GM10266 (cell line): Measurements from ENCODE around the gene PPP1R16B.

Experiments used
- DNase-seq: peaks from one replicate; pipeline ENCODE4 v3.0.0; 2012; ENCODE audit errors: extremely low spot score
- TF ChIP-seq, protein P1 (sequence below): IDR thresholded peaks from 2 replicates; pipeline ENCODE4 v1.5.1; 2012; ENCODE audit warnings: mild to moderate bottlenecking, low read depth; ENCODE audit not compliant: control insufficient read depth, insufficient read depth; ENCODE audit errors: missing control alignments

Gene PPP1R16B

DNA sequence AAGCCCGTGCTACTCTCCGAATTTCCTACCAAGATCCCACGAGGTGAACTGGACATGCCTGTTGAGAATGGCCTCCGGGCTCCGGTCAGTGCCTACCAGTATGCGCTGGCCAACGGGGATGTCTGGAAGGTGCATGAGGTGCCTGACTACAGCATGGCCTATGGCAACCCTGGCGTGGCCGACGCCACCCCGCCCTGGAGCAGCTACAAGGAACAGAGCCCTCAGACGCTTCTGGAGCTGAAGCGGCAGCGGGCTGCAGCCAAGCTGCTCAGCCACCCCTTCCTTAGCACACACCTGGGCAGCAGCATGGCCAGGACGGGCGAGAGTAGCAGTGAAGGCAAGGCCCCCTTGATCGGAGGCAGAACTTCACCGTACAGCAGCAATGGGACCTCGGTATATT, 112.7 kb downstream of the PPP1R16B start:
- DNase-seq = no peak
- TF ChIP-seq, protein P1, sequence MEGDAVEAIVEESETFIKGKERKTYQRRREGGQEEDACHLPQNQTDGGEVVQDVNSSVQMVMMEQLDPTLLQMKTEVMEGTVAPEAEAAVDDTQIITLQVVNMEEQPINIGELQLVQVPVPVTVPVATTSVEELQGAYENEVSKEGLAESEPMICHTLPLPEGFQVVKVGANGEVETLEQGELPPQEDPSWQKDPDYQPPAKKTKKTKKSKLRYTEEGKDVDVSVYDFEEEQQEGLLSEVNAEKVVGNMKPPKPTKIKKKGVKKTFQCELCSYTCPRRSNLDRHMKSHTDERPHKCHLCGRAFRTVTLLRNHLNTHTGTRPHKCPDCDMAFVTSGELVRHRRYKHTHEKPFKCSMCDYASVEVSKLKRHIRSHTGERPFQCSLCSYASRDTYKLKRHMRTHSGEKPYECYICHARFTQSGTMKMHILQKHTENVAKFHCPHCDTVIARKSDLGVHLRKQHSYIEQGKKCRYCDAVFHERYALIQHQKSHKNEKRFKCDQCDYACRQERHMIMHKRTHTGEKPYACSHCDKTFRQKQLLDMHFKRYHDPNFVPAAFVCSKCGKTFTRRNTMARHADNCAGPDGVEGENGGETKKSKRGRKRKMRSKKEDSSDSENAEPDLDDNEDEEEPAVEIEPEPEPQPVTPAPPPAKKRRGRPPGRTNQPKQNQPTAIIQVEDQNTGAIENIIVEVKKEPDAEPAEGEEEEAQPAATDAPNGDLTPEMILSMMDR = no peak

DNA sequence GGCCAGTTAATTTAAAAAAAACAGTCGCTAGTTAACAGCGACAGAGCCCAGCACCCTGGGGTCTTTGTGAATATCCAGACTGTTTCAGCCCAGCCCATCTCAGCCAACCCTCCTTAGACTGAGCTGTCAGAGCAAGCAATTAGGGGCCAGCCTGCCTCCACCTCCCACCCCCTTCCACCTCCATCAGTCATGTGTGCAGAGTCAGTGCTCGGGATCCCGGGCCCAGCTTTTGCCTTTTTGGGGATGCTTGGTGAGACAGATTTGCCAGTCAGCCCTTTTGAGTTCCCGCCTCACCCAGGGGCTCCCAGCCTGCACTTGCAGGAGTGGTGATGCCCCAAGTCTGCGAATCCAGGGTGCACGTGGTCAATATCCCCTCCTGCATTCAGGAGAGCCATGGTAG, 114.2 kb downstream of the PPP1R16B start:
- TF ChIP-seq, protein P1 = no peak
- no peak for DNase-seq

DNA sequence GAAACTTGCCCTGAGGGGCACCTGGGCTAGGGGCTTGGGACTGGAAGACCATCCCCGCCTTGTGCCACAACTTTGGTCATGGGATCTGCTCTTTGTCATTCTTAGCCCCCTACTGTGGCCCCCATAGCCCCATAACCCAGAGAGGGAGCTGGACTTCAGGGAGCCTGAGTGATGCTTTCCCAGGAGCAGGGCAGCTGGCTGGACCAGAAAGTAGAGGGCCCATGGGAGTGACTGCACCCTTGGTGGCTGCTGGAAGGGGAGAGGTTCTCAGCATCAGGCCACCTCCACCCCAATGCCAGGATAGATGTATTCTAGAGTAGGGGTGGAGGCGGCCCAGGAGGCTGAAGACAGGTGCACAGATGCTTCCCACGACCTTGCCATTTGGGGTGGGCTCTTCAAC, 114.9 kb downstream of the PPP1R16B start:
- TF ChIP-seq, protein P1 = no peak
- no peak for DNase-seq

DNA sequence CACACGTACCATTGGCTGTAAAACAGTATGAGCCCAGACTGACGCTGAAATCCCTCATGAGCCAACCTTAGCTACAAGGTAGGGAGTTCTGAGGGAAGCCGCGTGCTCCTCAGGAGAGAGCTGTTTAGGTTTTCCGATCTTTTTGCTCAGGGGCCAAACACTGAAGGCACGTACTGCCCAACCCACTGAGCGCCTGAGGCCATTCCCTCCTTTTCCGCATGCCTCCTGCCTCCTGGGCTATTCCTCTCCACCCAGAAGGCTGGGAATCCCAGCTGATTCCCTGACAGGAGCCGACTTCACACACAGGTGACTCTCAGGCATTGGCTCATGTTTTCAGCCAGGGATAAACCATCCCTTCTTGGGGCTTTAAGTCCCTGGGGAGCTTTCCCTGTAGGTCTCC, 115.4 kb downstream of the PPP1R16B start:
- TF ChIP-seq, protein P1 = no peak
- no peak for DNase-seq

DNA sequence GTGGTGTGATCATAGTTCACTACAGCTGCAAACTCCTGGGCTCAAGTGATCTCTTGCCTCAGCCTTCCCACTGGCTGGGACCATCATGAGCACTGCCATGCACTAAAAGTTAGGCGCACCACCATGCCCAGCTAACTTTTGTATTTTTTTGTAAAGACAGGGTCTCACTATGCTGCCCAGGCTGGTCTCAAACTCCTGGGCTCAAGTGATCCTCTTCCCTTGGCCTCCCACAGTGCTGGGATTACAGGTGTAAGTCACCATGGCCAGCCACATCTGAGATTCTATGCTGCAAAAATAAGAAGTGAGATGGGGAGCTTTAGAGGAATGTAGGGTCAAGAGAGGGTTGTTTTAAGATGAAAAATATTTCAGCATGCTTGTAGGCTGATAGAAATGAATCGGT, 119.2 kb downstream of the PPP1R16B start:
- TF ChIP-seq, protein P1 = no peak
- no peak for DNase-seq

DNA sequence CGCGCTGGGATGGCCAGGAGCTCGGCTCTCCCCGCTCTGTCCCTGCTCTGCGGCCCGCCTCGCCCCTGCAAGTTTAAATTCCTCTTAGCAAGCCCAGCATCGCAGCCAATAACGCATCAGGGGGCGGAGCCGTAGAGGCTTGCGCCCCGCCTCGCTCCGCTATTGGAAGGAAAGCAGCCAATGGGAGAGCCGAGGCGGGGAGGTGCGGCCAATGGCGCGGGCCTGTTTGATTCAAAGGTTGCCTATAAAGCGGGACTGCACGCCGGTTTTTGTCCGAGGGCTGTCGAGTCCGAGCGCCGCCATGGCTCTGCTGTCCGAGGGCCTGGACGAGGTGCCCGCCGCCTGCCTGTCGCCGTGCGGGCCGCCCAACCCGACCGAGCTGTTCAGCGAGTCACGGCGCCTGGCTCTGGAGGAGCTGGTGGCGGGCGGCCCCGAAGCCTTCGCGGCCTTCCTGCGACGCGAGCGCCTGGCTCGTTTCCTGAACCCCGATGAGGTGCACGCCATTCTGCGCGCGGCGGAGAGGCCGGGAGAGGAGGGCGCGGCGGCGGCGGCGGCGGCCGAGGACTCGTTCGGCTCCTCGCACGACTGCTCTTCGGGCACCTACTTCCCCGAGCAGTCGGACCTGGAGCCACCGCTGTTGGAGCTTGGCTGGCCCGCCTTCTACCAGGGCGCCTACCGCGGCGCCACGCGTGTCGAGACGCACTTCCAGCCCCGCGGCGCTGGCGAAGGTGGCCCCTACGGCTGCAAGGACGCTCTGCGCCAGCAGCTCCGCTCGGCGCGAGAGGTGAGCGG, 120.8 kb downstream of the PPP1R16B start, which contains the start of gene FAM83D:
FAM83D (plus strand) TSS at position 276 of the 792 bp plus-strand sequence; CDS start at position 302, 26 bp downstream.
- TF ChIP-seq, protein P1 = no peak
- DNase-seq = peak; percentile 99

DNA sequence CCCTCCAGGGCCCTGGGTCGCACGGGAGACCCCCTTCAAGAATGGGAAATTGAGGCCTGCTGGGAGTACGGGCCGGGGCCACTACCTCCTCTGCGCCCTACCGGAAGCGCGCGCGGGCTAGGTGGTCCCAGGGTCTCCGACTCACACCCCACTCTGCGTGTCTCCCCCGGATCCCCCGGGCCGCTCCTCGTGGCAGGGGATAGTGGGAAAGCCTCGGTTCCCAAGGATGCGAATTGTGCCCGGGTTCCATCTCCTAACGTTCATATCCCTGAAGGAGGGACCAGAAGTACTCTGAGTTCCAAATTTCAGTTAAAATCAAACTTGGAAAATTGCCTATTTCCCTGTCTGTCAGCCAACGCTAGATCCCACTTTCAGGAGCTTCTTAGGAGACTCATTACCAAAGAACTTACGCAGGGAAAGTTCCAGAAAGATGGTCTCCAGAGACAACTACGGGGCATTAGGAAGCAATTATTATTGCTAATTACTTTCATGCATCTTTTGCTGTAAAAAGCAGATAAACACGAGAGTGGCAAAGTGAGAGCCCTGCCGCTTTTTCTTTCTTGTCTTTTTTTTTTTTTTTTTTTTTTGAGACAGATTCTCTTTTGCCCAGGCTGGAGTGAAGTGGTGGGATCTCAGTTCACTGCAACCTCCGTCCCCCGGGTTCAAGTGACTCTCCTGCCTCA, 121.6 kb downstream of the PPP1R16B start:
- TF ChIP-seq, protein P1 = no peak
- no peak for DNase-seq
